Breast epithelium (tissue), 3 donors: ENCODE data around the gene ELMO1.

Experiments
- POLR2A ChIP-seq: fragments of 450-650 bp; IDR thresholded peaks from one replicate; pipeline ENCODE4 v1.6.1; 2016; ENCODE audit warnings: antibody characterized with exemption, mild to moderate bottlenecking, moderate library complexity
- POLR2AphosphoS5 ChIP-seq, 3 donors: sonication (generic); formaldehyde crosslinking; IDR thresholded peaks; one replicate each; pipeline ENCODE4 v1.6.1; 2017; ENCODE audit warnings: antibody characterized with exemption in 3 of 3

GRCh38 chr7:37320140-37320847, 128.4 kb downstream of the ELMO1 start:
- no peak for TF ChIP-seq POLR2AphosphoS5 (IDR thresholded peaks at IDR 0.05)
- TF ChIP-seq POLR2A, result no peak
